HL-60 (cell line): ENCODE results near the gene UBE2J2.

Source experiments
- CTCF ChIP-seq: IDR thresholded peaks from one replicate; pipeline ENCODE4 v1.5.1; 2011; ENCODE audit warnings: low read length, control low read depth, inconsistent platforms; ENCODE audit not compliant: insufficient read depth
- GABPA ChIP-seq: IDR thresholded peaks from 2 replicates; pipeline ENCODE4 v1.6.1; 2012; ENCODE audit warnings: low read depth
- POLR2AphosphoS5 ChIP-seq: IDR thresholded peaks from 2 replicates; pipeline ENCODE4 v1.6.1; 2012; ENCODE audit warnings: low read depth

DNA sequence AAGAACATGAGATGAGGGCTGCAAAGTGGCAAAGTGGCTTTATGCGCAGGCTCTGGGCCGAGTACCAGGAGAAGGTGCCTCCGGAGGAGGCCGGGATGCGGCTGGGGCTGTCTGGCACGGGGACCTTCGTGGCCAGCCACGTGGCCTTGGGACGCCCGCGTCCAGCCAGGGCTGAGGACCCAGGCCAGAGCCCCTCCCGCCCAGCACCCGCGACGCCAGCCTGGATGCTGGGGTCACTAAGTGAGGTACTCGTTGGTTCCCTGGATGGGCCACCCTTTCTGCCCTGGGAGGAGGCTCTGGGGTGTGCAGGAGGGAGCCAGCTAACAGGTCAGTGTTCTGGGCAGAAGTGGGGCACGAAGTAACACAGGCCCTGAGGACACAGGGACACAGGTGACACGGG is 19.2 kb upstream of the UBE2J2 start:
- TF ChIP-seq CTCF (no peak), POLR2AphosphoS5 (no peak), GABPA (no peak)
